ENCODE measurements around the gene SH3RF1. TPM values are rescaled to one million over a fixed set of nuclear protein-coding genes. Genes with fewer than 3 reads are reported as not detected.
A peak's percentile ranks its signal among the peaks of the same experiment; 100 is the strongest.

SH3RF1 gene
- total and polyA plus RNA-seq, 10 of the 15 experiments (the other 5 are each of a cell fraction or from before 2014, with no cell fraction given), result 4.5 to 22.5 (median 10.4) TPM

- no peak overlapping the region for H3K4me3 ChIP-seq
- in situ Hi-C loops (cut with MboI) (no loop called here), intact Hi-C loops (cut with micrococcal nuclease; ENCODE audit: unreplicated experiment) (no loop called here)
- H3K9ac ChIP-seq (ENCODE audit: control insufficient read depth, insufficient read depth, low read length), result no peak overlapping the region
- H3K9me3 ChIP-seq (replicated peaks; ENCODE audit: control insufficient read depth, insufficient read depth, low read length), result no peaks in the 10 kb centered on the region
- TSS peak; percentile 18 for BruUV-seq (replicated peaks)
- H3K4me2 ChIP-seq (ENCODE audit: control insufficient read depth, insufficient read depth), result no peak overlapping the region
- ATAC-seq (no peak), DNase-seq (ENCODE audit: low read depth, low spot score) (no peak), FAIRE-seq (no peak)
- H3K27ac ChIP-seq (ENCODE audit: control insufficient read depth, insufficient read depth), result no peak overlapping the region
- ChIA-PET SMC1A (ENCODE audit: uncharacterized antibody, unreplicated experiment) (interaction anchor here (0.9 to 3.3 kb wide), 7 partner anchors 14 to 332 kb away, joined by 3 to 14 read pairs (median 3); no protein-coding TSS in a partner anchor), RAD21 (ENCODE audit: unreplicated experiment) (no interaction called here), CTCF (no interaction called here), POLR2A (no interaction called here)
- TF ChIP-seq EZH2 (IDR thresholded peaks at IDR 0.05; ENCODE audit: borderline replicate concordance, control insufficient read depth, low read depth, low read length), result no peak
- no peak for TF ChIP-seq HDAC6 (IDR thresholded peaks at IDR 0.05; ENCODE audit: unreplicated experiment)
- TF ChIP-seq PAX5 (IDR thresholded peaks at IDR 0.05; ENCODE audit: borderline replicate concordance, low read depth, low read length), result no peak
- no peak for TF ChIP-seq ZBTB40 (IDR thresholded peaks at IDR 0.05; ENCODE audit: borderline replicate concordance)
- TF ChIP-seq NRF1 (conservative IDR thresholded peaks at IDR 0.05; ENCODE audit: low read depth, low read length), result no peak
- TF ChIP-seq RBBP5 (conservative IDR thresholded peaks at IDR 0.05), result no peak
- no peak for TF ChIP-seq EP300 (IDR thresholded peaks at IDR 0.05; ENCODE audit: borderline replicate concordance in 1 of 2, control insufficient read depth in 1 of 2, low read depth in 2 of 2, low read length in 2 of 2)
- no peak for TF ChIP-seq RCOR1 (conservative IDR thresholded peaks at IDR 0.05; ENCODE audit: low read depth, low read length)
- TF ChIP-seq, protein P1, sequence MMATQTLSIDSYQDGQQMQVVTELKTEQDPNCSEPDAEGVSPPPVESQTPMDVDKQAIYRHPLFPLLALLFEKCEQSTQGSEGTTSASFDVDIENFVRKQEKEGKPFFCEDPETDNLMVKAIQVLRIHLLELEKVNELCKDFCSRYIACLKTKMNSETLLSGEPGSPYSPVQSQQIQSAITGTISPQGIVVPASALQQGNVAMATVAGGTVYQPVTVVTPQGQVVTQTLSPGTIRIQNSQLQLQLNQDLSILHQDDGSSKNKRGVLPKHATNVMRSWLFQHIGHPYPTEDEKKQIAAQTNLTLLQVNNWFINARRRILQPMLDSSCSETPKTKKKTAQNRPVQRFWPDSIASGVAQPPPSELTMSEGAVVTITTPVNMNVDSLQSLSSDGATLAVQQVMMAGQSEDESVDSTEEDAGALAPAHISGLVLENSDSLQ (IDR thresholded peaks at IDR 0.05), result no peak
- H2AFZ ChIP-seq (ENCODE audit: control insufficient read depth, low read depth, low read length), result no peak overlapping the region
- H3K4me1 ChIP-seq (ENCODE audit: control insufficient read depth, insufficient read depth, low read length), result no peaks in the 10 kb centered on the region
- 100% methylated on average over 2 of the region's 2 CpGs for WGBS (ENCODE audit: insufficient coverage, insufficient replicate concordance, low lambda C conversion rate, missing lambda C conversion rate)
- H3K27me3 ChIP-seq (replicated peaks in 1 of 2; ENCODE audit: control insufficient read depth in 2 of 2, insufficient read depth in 2 of 2, low read length in 1 of 2), result no peaks in the 10 kb centered on the region
- H3K36me3 ChIP-seq (ENCODE audit: control insufficient read depth in 2 of 2, insufficient read depth in 2 of 2, low read length in 1 of 2), result peaks cover 2 to 7% of the 10 kb centered on the region in 2 experiments
- H3K79me2 ChIP-seq (ENCODE audit: control insufficient read depth, insufficient read depth, low read length), result no peaks in the 10 kb centered on the region
- H4K20me1 ChIP-seq (ENCODE audit: control insufficient read depth, insufficient read depth), result no peaks in the 10 kb centered on the region
Observed at GRCh38 chr4:169153481-169154087, 117.2 kb downstream of the SH3RF1 start.

Measured in GM12878 (cell line).